OCI-LY1 (cell line): ENCODE measurements around the gene TRUB2.

ENCODE experiments used
- H2AFZ ChIP-seq: fragments of 200-600 bp; sonication (generic), shearing (Covaris generic); 2 replicates; pipeline ENCODE4 v1.6.0; 2014; ENCODE audit warnings: antibody characterized with exemption, mild to moderate bottlenecking, low read length
- H3F3A ChIP-seq: fragments of 200-600 bp; sonication (generic), shearing (Covaris generic); 2 replicates; pipeline ENCODE4 v1.6.0; 2014; ENCODE audit warnings: mild to moderate bottlenecking, antibody characterized with exemption, low read length, moderate library complexity; ENCODE audit not compliant: insufficient read depth
- H3K27ac ChIP-seq: fragments of 200-600 bp; sonication (generic); 2 replicates; pipeline ENCODE4 v1.5.1; 2014; ENCODE audit warnings: low read length, mixed run types, mild to moderate bottlenecking, low read depth; ENCODE audit not compliant: poor library complexity, severe bottlenecking
- H3K27me3 ChIP-seq: fragments of 200-600 bp; sonication (generic); 2 replicates; pipeline ENCODE4 v1.6.0; 2014; ENCODE audit warnings: antibody characterized with exemption, mild to moderate bottlenecking, low read length, moderate library complexity; ENCODE audit not compliant: insufficient read depth
- H3K36me3 ChIP-seq: fragments of 200-600 bp; sonication (generic); 2 replicates; pipeline ENCODE4 v1.6.1; 2014; ENCODE audit warnings: mild to moderate bottlenecking, antibody characterized with exemption, low read length, moderate library complexity, mixed read lengths; ENCODE audit not compliant: insufficient read depth
- H3K4me1 ChIP-seq: fragments of 200-600 bp; sonication (generic); 2 replicates; pipeline ENCODE4 v1.5.1; 2014; ENCODE audit warnings: mild to moderate bottlenecking, low read length, moderate library complexity; ENCODE audit not compliant: insufficient read depth, severe bottlenecking
- H3K4me2 ChIP-seq: fragments of 200-600 bp; sonication (generic), shearing (Covaris generic); 2 replicates; pipeline ENCODE4 v1.6.1; 2014; ENCODE audit warnings: low read length
- H3K4me3 ChIP-seq: fragments of 200-600 bp; sonication (generic); 2 replicates; pipeline ENCODE4 v1.5.1; 2014; ENCODE audit warnings: low read length, low read depth, mild to moderate bottlenecking, mixed read lengths; ENCODE audit not compliant: poor library complexity, severe bottlenecking
- H3K79me2 ChIP-seq: fragments of 200-600 bp; shearing (Covaris generic); 2 replicates; pipeline ENCODE4 v1.6.1; 2016; ENCODE audit warnings: mixed run types, low read length, mixed read lengths; ENCODE audit not compliant: insufficient read depth
- H3K9ac ChIP-seq: fragments of 200-600 bp; sonication (generic), shearing (Covaris generic); 2 replicates; pipeline ENCODE4 v1.6.1; 2014; ENCODE audit warnings: mild to moderate bottlenecking, low read length, mixed read lengths
- H3K9me2 ChIP-seq: fragments of 200-600 bp; sonication (generic), shearing (Covaris generic); 2 replicates; pipeline ENCODE4 v1.6.1; 2014; ENCODE audit warnings: low read depth, mild to moderate bottlenecking, low read length, mixed read lengths
- H3K9me3 ChIP-seq: fragments of 200-600 bp; shearing (Covaris generic); 2 replicates; pipeline ENCODE4 v1.6.1; 2014; ENCODE audit warnings: low read length, mixed read lengths
- H4K20me1 ChIP-seq: fragments of 200-600 bp; sonication (generic), shearing (Covaris generic); 2 replicates; pipeline ENCODE4 v1.6.0; 2016; ENCODE audit warnings: mild to moderate bottlenecking, low read length; ENCODE audit not compliant: insufficient read depth
- CTCF ChIP-seq: fragments of 200-600 bp; sonication (generic), shearing (Covaris generic); IDR thresholded peaks from 2 replicates; pipeline ENCODE4 v1.5.1; 2017; ENCODE audit warnings: mild to moderate bottlenecking, antibody characterized with exemption, low read length, moderate library complexity, mixed read lengths
- EZH2 ChIP-seq: fragments of 200-600 bp; sonication (generic), shearing (Covaris generic); IDR thresholded peaks from 2 replicates; pipeline ENCODE4 v1.8.0; 2017; ENCODE audit warnings: borderline replicate concordance, mixed run types, mild to moderate bottlenecking, antibody characterized with exemption, low read length, moderate library complexity, mixed read lengths

The TRUB2 gene

GRCh38 chr9:128265348-128265847 lies 56.8 kb downstream of the TRUB2 start:
- Histone ChIP-seq H3K9me3 (no peaks in the 10 kb centered on the region), H2AFZ (no peak overlapping the region), H3K27ac (no peak overlapping the region), H3K79me2 (no peaks in the 10 kb centered on the region), H3F3A (no peaks in the 10 kb centered on the region), H3K4me3 (no peak overlapping the region), H3K9ac (no peak overlapping the region), H3K27me3 (no peaks in the 10 kb centered on the region), H3K36me3 (peaks cover 27% of the 10 kb centered on the region; the same call in 1 of the 2 replicates), H3K4me1 (no peaks in the 10 kb centered on the region), H4K20me1 (no peaks in the 10 kb centered on the region), H3K4me2 (no peak overlapping the region), H3K9me2 (no peaks in the 10 kb centered on the region)
- TF ChIP-seq EZH2 (no peak), CTCF (no peak)

GRCh38 chr9:128262687-128263086 lies 59.6 kb downstream of the TRUB2 start:
- no peaks in the 10 kb centered on the region for H3K27me3 ChIP-seq
- peaks cover 42% of the 10 kb centered on the region; the same call in 1 of the 2 replicates for H3K36me3 ChIP-seq

GRCh38 chr9:128260340-128260739 lies 61.9 kb downstream of the TRUB2 start:
- H3K9me3 ChIP-seq = no peaks in the 10 kb centered on the region
- no peak overlapping the region for H3K4me2 ChIP-seq
- no peaks in the 10 kb centered on the region for H3F3A ChIP-seq
- H3K36me3 ChIP-seq = peaks cover 32% of the 10 kb centered on the region; the same call in 1 of the 2 replicates
- H2AFZ ChIP-seq = no peak overlapping the region
- TF ChIP-seq CTCF = no peak
- no peak for TF ChIP-seq EZH2
- no peaks in the 10 kb centered on the region for H3K27me3 ChIP-seq
- no peaks in the 10 kb centered on the region for H3K4me1 ChIP-seq
- H3K79me2 ChIP-seq = no peaks in the 10 kb centered on the region
- H3K27ac ChIP-seq = no peak overlapping the region
- no peak overlapping the region for H3K9ac ChIP-seq
- H3K9me2 ChIP-seq = no peaks in the 10 kb centered on the region
- H3K4me3 ChIP-seq = no peak overlapping the region
- H4K20me1 ChIP-seq = no peaks in the 10 kb centered on the region

More at GRCh38 chr9:128262687-128263086, 59.6 kb downstream of the TRUB2 start:
- H3K79me2 ChIP-seq = no peaks in the 10 kb centered on the region
- H2AFZ ChIP-seq = no peak overlapping the region
- no peak for TF ChIP-seq EZH2
- no peak for TF ChIP-seq CTCF
- no peaks in the 10 kb centered on the region for H4K20me1 ChIP-seq
- no peak overlapping the region for H3K27ac ChIP-seq
- no peaks in the 10 kb centered on the region for H3K9me2 ChIP-seq
- no peak overlapping the region for H3K4me3 ChIP-seq
- no peak overlapping the region for H3K9ac ChIP-seq
- no peaks in the 10 kb centered on the region for H3K9me3 ChIP-seq
- H3F3A ChIP-seq = no peaks in the 10 kb centered on the region
- H3K4me2 ChIP-seq = no peak overlapping the region
- H3K4me1 ChIP-seq = no peaks in the 10 kb centered on the region
